Measurements from ENCODE around the gene CD52. TPM values are rescaled to one million over a fixed set of nuclear protein-coding genes. Genes with fewer than 3 reads are reported as not detected.
A peak's percentile ranks its signal among the peaks of the same experiment; 100 is the strongest.

Gene CD52
- total and polyA plus RNA-seq, 11 donors: 1.6 to 89.9 (median 6.5) TPM; not detected in 1

GRCh38 chr1:26279456-26280332 is 38.1 kb upstream of the CD52 start, which contains the start of gene SH3BGRL3:
SH3BGRL3 (plus strand) TSS chr1:26280086; CDS start chr1:26280156, 70 bp downstream.
- TF ChIP-seq POLR2A (IDR thresholded peaks at IDR 0.05) (peak; percentile 32 to 94), CTCF (IDR thresholded peaks at IDR 0.05) (peak in 10 of 12 donors; percentile 19 to 67 (median 33))
- Histone ChIP-seq H3K4me1 (peaks cover 8 to 93% (median 70%) of the 10 kb centered on the region in 12 donors), H3K27ac (peak within 1 kb of the TSS; percentile 60 to 98 (median 92)), H3K4me3 (peak within 1 kb of the TSS; percentile 56 to 99 (median 74)), H3K36me3 (peaks cover 0 to 39% (median 25%) of the 10 kb centered on the region in 9 donors), H3K9me3 (no peaks in the 10 kb centered on the region), H3K27me3 (no peaks in the 10 kb centered on the region)
- ATAC-seq: peak; percentile 51 to 85 (median 80)
- WGBS, 4 donors: 1 to 10% (median 2%) methylated on average over 13 to 66 of the region's 66 CpGs
- intact Hi-C loops (cut with DNase I): loop anchor here in 5 of 10 donors (2.0 to 5.0 kb wide), 5 partner anchors 41 to 242 kb away; partner anchors contain the start of genes C1orf232 (in 2 of the 5), ZNF593 (in 2 of the 5) and PDIK1L (in 1 of the 5)
- peak; percentile 92 to 94 (median 92) for DNase-seq

- Histone ChIP-seq H3K9me3 (no peaks in the 10 kb centered on the region), H3K36me3 (peaks cover 0 to 32% (median 20%) of the 10 kb centered on the region in 9 donors), H3K4me1 (peaks cover 13 to 93% (median 72%) of the 10 kb centered on the region in 12 donors), H3K27ac (peak overlapping the region; percentile 60 to 98 (median 92)), H3K4me3 (peak overlapping the region; percentile 56 to 99 (median 74)), H3K27me3 (no peaks in the 10 kb centered on the region)
- ATAC-seq (no peak), DNase-seq (peak in 2 of 5 donors; percentile 50 to 55)
- TF ChIP-seq CTCF (IDR thresholded peaks at IDR 0.05) (no peak), POLR2A (IDR thresholded peaks at IDR 0.05) (no peak)
- WGBS, 4 donors: 29 to 35% (median 33%) methylated on average over 17 to 20 of the region's 20 CpGs
- intact Hi-C loops (cut with DNase I): loop anchor here in 2 of 10 donors (5.0 kb wide), 2 partner anchors 82 to 243 kb away; no protein-coding TSS in a partner anchor
Observed at GRCh38 chr1:26280333-26281042, 37.3 kb upstream of the CD52 start.

- 84 to 96% (median 93%) methylated on average over 5 of the region's 5 CpGs for WGBS, 4 donors
- Histone ChIP-seq H3K4me1 (peaks cover 15 to 93% (median 70%) of the 10 kb centered on the region in 12 donors), H3K27ac (peak overlapping the region in 9 of 12 donors; percentile 4 to 98 (median 93)), H3K27me3 (no peaks in the 10 kb centered on the region), H3K36me3 (peaks cover 0 to 31% (median 19%) of the 10 kb centered on the region in 9 donors), H3K9me3 (no peaks in the 10 kb centered on the region), H3K4me3 (peak overlapping the region in 10 of 12 donors; percentile 61 to 99 (median 76))
- ATAC-seq: no peak
- TF ChIP-seq POLR2A (IDR thresholded peaks at IDR 0.05): no peak
- TF ChIP-seq CTCF (IDR thresholded peaks at IDR 0.05): no peak
- intact Hi-C loops (cut with DNase I): loop anchor here in 2 of 10 donors (5.0 kb wide), 2 partner anchors 81 to 244 kb away; no protein-coding TSS in a partner anchor
- DNase-seq: no peak
Observed at GRCh38 chr1:26281091-26281958, 36.4 kb upstream of the CD52 start.
